Mammary microvascular endothelial cell (primary cell): ENCODE measurements around the gene GMIP. TPM values are rescaled to one million over a fixed set of nuclear protein-coding genes. Genes with fewer than 3 reads are reported as not detected.

Experiments used
- total RNA-seq: library from RNA; depleted of rRNA; stranded (reverse); fragments of >200 nt; gene quantifications from 2 replicates; pipeline ENCODE4 v1.2.3, GENCODE V29; 2015

Gene GMIP, protein sequence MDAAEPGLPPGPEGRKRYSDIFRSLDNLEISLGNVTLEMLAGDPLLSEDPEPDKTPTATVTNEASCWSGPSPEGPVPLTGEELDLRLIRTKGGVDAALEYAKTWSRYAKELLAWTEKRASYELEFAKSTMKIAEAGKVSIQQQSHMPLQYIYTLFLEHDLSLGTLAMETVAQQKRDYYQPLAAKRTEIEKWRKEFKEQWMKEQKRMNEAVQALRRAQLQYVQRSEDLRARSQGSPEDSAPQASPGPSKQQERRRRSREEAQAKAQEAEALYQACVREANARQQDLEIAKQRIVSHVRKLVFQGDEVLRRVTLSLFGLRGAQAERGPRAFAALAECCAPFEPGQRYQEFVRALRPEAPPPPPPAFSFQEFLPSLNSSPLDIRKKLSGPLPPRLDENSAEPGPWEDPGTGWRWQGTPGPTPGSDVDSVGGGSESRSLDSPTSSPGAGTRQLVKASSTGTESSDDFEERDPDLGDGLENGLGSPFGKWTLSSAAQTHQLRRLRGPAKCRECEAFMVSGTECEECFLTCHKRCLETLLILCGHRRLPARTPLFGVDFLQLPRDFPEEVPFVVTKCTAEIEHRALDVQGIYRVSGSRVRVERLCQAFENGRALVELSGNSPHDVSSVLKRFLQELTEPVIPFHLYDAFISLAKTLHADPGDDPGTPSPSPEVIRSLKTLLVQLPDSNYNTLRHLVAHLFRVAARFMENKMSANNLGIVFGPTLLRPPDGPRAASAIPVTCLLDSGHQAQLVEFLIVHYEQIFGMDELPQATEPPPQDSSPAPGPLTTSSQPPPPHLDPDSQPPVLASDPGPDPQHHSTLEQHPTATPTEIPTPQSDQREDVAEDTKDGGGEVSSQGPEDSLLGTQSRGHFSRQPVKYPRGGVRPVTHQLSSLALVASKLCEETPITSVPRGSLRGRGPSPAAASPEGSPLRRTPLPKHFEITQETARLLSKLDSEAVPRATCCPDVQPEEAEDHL
- 9.9 and 10.2 TPM in 2 replicates for total RNA-seq

DNA sequence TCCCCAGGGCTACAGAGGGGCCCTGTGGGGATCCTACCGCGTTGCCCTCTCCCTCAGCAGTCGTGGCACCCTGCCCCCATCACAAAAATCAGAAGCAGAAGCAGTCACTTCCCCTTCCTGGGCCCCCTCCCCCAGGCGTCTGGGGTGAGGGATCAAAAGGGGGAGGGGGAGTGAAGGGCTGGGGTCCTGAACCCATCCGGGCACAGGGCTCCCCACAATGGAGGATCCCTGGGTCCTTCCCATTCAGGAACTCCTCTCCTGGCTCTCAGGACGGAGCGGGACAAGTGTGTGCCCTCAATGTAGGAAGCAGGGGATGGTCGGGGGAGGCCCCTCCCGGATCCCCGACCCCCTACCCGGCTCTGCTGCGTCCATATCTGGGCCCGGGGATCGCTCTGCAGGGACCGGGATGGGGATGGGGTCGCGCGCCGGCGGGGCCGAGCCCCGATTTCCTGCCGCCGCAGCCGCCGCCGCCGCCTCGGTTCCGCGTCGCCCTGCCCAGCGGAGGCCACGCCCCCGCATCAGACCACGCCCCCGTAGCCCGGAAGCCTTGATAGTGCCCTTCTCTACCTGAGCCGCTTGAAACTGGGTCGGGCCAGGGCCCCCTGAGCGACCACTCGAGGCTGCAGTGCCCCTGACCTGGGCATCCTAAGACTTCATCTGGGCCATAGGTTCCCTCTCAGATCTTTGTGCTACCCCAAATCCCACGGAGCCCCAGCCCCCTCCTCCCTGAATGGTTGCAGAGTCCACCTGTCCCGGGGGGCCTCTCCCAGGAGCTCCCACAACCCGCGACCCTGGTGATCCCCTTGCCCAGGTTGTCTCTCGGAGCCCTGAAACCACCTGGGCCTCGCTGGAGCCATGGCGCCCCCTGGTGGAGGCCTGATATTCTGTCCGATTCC lies at the start of gene GMIP:
Gene GMIP (minus strand): TSS at position 500 of the 896 bp plus-strand sequence. CDS start 128 bp downstream, at position 372.

DNA sequence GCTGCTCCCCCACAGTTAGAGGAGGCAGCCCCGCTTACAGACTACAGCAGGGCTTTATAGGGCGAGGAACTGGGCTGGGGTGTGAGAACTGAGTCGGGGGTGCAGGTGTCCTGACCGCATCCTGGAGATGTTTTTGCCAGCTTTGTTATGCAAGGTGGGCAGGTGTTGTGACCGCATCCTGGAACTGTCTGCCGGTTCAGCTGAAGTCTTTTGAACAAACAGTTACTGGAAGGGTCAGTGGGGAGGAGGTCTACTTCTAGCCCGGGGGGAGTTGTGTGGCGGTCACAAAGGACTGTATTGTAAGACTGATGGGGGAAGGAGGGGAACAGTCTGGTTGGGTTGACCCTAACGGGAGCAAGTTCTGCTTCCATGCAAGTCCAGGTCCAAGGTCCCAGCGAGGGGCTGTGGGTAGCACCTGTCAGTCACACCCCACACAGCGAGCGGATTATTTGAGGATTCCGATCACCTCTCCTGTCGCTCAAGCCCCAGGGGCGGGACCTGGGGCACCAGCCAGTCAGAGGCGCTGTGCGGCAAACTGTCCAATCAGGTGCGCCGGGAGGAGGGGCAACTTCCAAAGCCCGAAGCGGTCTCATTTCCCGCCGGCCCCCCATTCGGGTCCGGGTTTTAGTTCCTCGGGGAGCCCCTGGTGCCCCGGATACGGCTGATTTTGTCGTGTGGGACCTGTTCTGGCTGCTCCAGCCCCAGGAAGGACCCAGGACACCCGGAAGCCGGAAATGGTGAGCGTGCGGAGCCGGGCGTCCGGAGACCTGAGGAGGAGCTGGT lies 25.0 kb upstream of the GMIP start, which contains the start of gene ZNF101:
Gene ZNF101 (plus strand): TSS at position 610 of the 783 bp plus-strand sequence. CDS start 125 bp downstream, at position 735.

DNA sequence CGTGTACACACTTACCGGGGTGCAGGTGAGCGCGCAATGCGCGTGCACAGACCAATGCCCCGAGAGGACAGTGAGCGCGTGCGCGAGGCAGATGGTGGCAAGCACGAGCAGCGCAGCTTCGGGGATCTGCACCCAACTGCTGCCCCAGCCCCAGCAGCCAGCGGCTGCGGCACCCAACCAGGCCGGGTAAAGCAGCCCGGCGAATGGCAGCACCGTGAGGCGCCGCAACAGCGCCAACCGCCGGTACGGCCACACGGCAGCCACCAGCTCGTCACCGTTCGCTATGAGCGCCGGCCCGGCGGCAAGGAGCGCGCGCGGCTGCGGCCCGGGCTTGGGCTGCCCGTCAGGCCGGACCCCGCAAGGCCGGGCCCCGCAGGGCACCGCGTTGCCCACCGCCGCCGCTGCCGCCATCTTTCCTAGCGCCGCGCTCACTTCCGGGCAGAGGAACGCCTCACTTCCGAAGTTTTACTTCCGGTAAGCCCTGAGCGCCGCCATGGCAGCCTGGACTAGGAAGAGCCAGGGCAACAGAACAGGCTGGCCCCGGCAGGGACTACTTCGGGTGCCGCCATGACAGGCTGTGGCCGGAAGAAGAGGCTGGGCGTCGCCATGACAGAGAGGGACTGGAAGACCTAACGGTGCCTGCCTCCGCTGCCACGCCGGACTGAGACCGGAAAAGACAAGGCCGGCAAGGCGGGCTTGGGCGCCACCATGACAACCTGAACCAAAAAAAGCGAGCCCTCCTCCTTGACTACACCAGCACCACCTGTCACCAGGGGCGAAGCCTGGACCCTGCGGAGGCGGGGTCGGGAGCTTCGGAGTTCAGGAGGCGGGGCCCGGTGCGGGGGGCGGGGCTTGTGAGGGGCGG lies 20.0 kb upstream of the GMIP start, which contains the start of gene ATP13A1:
Gene ATP13A1 (minus strand): TSS at position 421 of the 865 bp plus-strand sequence. CDS start 10 bp downstream, at position 411.

DNA sequence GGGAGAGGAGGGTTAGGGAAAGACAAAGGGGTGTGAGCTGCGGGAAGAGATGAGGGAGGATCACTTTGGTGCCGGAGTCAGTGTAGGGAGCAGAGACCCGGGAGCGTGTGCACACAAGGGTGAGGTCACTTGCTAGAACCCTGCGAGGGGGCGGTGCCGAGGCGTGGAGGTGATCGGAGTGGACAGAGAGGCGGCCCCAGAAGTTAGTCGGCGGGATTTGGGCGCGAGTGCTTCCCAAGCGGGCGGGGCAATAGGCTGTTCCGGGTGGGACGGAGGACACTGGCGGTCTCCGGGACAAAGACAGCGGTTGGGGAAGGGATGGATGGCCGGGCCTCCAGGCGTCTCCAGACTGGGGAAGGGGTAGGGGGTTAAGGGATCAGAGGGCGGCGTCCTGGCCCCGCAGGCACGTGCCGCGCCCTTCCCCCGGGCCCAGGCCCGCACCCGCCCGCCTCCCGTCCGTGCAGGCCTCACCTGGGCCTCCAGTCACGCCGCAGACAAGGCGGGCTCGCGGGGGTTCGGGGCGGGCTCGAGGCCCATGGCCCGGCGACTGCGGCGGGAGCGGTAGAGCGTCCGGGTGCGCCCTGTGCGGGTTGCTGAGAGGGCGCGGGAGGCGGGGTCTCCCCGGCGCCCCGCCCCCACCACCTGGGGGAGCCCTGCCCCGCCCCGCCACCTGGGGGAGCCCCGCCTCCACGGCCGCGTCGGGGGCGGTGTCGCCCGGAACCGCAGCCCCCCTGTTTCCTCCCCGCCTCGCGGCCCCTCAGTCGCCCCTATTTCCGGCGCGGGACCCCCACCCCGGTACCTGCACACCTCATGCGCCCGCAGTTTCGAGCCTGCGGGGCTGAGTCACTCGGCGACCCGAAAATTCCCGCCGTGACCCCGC lies 15.6 kb downstream of the GMIP start, which contains the start of gene LPAR2:
Gene LPAR2 (minus strand): TSS at position 600 of the 880 bp plus-strand sequence. CDS start 945 bp downstream, outside the sequence.

DNA sequence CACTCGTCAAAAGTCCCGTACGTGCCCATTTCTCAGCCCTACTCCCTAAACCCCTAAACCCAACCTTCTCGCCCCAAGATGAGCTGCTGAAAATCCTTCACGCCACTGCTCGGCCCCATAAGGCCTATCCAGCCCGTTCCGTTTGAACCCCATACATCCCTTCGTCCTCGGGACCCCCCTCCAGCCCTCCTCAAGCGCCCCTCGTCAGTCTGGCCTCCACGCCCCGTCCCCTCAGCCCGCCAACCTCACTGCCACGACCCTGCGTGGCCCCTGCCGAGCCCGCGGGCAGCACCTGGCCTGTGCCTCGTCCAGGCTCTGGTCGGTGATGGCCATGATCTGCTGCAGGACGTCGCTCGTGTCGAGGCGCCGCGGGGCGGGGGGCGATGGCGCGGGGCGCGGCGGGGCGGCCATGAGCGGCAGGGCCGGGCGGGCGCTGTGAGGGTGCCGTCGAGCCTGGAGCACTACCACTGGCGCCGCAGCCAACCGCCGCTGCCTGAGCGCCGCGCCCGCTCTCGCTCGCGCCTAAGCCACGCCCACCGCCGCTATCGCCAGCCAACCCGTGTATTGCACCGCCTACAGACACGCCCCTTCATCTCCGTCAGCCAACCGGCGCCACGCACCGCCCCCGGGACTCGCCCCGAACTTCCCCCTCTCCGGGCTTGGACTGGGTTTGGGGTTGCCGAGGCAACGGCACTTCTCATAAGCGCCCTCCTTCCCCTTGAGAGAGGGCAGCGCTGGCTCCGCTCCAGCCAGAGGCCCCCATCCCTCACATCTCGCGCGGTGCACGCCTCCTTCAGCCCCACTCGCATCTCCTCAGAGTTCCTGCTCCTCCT lies 25.0 kb downstream of the GMIP start, which contains the start of gene PBX4:
Gene PBX4 (minus strand): TSS at position 469 of the 833 bp plus-strand sequence. CDS start 58 bp downstream, at position 411.

Other genes with a start within 250 kb of the GMIP start
- gene GATAD2A, start 238.0 kb downstream of the GMIP start, total RNA-seq, result 95.4 and 97.3 TPM in 2 replicates
- 0.10 and 0.13 TPM in 2 replicates for gene TSSK6, start 128.1 kb downstream of the GMIP start, total RNA-seq
- 48.5 and 82.0 TPM in 2 replicates for gene NDUFA13, start 127.4 kb downstream of the GMIP start, total RNA-seq
- gene YJEFN3, start 114.7 kb downstream of the GMIP start, total RNA-seq, result 0.05 and 0.07 TPM in 2 replicates
- gene CILP2, start 105.4 kb downstream of the GMIP start, total RNA-seq, result not detected in 2 replicates
- gene PBX4, start 25.0 kb downstream of the GMIP start, total RNA-seq, result not detected in 2 replicates
- gene LPAR2, start 15.4 kb downstream of the GMIP start, total RNA-seq, result 1.2 and 1.7 TPM in 2 replicates
- 51.6 and 65.6 TPM in 2 replicates for gene ATP13A1, start 20.0 kb upstream of the GMIP start, total RNA-seq
- gene ZNF101, start 25.2 kb upstream of the GMIP start, total RNA-seq, result 7.2 and 9.6 TPM in 2 replicates
- gene ZNF14, start 89.5 kb upstream of the GMIP start, total RNA-seq, result 1.5 and 3.4 TPM in 2 replicates
- 6.6 and 11.2 TPM in 2 replicates for gene ZNF506, start 178.1 kb upstream of the GMIP start, total RNA-seq
- gene ZNF253, start 222.2 kb upstream of the GMIP start, total RNA-seq, result 2.3 and 3.1 TPM in 2 replicates